OCI-M2 (cell line): ENCODE results near the gene OR1L8.
"Not testable (repeated sequence)": the region's sequence is repeated elsewhere in the genome, so short reads cannot be mapped to it uniquely, and the experiment has no call there.

Experiments used
- DNase-seq: peaks from one replicate; lab custom pipeline; 2025; ENCODE audit not compliant: unreplicated experiment; lab: John Stamatoyannopoulos, UW

Gene OR1L8, protein sequence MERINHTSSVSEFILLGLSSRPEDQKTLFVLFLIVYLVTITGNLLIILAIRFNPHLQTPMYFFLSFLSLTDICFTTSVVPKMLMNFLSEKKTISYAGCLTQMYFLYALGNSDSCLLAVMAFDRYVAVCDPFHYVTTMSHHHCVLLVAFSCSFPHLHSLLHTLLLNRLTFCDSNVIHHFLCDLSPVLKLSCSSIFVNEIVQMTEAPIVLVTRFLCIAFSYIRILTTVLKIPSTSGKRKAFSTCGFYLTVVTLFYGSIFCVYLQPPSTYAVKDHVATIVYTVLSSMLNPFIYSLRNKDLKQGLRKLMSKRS

DNA sequence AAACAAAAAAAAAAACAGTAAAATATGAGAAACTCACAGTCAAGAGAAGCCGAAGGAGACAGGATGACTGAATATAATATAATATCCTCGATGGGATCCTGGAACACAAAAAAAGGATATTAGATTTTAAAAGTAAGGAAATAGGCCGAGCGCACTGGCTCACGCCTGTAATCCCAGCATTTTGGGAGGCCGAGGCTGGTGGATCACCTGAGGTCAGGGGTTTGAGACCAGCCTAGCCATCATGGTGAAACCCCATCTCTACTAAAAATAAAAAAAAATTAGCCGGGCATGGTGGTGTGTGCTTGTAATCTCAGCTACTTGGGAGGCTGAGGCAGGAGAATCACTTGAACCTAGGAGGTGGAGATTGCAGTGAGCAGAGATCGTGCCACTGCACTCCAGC, at the start of gene OR1L8:
Gene OR1L8, minus strand, starts transcription at position 101 of the 400 bp plus-strand sequence. CDS start 14,907 bp downstream, outside the sequence.
- not testable (repeated sequence) for DNase-seq

DNA sequence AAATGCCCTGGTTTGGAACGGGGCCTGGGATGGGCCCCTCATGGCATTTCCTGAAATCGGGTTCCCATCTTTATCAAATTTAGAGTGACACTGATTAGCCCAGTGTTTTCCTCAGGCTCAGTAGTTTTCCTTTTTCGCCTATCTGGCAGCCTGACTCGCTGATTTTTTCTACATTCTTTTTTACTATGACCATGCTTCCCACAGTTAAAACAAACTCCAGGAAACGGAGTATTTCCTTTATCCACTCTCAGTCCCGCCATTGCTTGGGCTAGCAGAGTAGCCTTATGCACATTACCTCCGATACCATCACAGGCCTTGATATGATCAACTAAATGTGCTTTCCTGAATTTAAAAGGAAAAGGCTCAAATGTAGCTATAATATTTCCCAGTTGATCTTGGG, 36.8 kb upstream of the OR1L8 start:
- no peak for DNase-seq

- no peak for DNase-seq
Observed at GRCh38 chr9:122614362-122614761, 31.2 kb upstream of the OR1L8 start, which contains the start of gene OR1Q1. TSS of gene OR1Q1 (plus strand) at chr9:122614738. CDS start at chr9:122614738, 0 bp downstream.

GRCh38 chr9:122609804-122610203, 26.6 kb upstream of the OR1L8 start:
- DNase-seq, result no peak

- DNase-seq, result no peak
Observed at GRCh38 chr9:122606587-122606986, 23.4 kb upstream of the OR1L8 start.

GRCh38 chr9:122605691-122606090, 22.5 kb upstream of the OR1L8 start:
- no peak for DNase-seq

- no peak for DNase-seq
Observed at GRCh38 chr9:122580360-122580759, 2.8 kb downstream of the OR1L8 start.

- no peak for DNase-seq
Observed at GRCh38 chr9:122579874-122580273, 3.3 kb downstream of the OR1L8 start.

- DNase-seq, result no peak
Observed at GRCh38 chr9:122572456-122572855, 10.7 kb downstream of the OR1L8 start.

- DNase-seq, result no peak
Observed at GRCh38 chr9:122567901-122568300, 15.3 kb downstream of the OR1L8 start.

GRCh38 chr9:122562134-122562760, 20.9 kb downstream of the OR1L8 start:
- DNase-seq, result no peak

DNA sequence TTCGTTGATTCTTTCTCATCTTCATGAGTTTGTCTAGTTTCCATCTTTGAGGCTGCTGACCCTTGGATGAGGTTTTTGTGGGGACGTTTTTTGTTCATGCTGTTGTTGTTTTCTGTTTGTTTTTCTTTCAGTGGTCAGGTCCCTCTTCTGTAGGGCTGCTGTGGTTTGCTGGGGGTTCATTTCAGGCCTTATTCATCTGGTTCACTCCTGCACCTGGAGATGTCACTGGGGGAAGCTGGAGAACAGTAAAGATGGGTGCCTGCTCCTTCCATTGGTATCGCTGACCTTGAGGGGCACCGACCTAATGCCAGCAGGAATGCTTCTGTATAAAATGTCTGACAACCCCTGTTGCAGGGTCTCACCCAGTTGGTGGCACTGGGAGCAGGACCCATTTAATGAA, 21.7 kb downstream of the OR1L8 start:
- no peak for DNase-seq

DNA sequence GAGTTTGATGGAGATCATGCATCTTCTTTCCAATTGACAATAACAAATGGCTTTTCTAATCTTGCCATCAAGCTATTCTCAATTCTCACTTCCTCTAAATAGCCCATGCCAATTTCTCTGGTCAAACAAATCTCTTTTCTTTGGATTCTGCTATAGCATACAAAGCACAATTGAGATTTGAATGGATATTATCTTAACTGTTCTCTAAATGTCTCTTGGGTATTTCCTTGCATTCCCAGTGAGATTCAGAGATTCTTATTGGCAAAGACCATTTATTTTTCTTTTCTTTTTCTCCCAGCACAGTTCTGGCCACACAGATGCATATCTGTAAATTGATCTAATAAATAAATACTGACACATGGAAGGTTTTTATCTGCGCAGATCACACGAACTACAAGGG, 30.4 kb downstream of the OR1L8 start, which contains the start of gene OR1N2:
Gene OR1N2, plus strand, starts transcription at position 301 of the 400 bp plus-strand sequence. CDS start 100 bp downstream, outside the sequence.
- no peak for DNase-seq

DNA sequence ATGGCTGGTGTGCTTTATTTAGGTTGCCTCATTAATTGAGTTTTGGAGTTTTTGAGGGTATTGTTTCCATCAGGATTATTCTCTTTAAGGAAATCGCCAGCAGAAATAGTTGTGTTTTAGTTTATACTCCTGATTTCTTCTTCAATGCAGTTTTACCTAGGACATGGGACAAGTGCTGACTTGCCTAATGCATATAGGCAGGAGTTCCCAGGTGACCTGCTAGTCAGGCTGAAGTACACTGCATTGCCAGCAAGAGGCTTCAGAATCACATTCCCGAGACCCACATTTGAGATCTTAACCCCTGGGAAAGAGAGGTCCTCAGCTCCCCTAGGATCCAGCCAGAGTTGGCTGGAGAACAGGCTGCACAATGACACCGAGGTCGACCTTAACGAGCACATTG, 31.8 kb downstream of the OR1L8 start:
- no peak for DNase-seq

DNA sequence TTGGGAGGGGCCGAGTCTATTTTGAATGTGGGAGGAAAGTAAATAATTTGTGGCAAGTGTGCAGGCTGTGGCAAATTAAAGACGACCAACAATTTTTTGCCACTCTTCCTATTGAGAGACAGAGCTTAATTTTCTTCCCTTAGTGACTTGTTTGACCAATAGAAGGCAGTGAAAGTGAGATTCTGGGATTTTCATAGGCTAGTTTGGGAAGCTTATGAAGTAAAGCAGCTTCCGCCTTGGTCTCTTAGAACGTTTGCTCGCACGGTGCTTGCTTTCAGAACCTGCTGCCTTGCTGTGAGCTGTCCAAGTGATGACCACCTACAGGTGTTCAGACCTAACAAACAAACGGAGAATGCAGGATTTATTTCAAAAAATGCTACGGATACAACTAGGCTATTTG, 37.0 kb downstream of the OR1L8 start:
- no peak for DNase-seq

GRCh38 chr9:122538757-122539156, 44.4 kb downstream of the OR1L8 start:
- DNase-seq, result no peak

- not testable (repeated sequence) for DNase-seq
Observed at GRCh38 chr9:122537066-122537465, 46.1 kb downstream of the OR1L8 start.

- no peak for DNase-seq
Observed at GRCh38 chr9:122536134-122536533, 47.0 kb downstream of the OR1L8 start.

- DNase-seq, result not testable (repeated sequence)
Observed at GRCh38 chr9:122531157-122531556, 52.0 kb downstream of the OR1L8 start.

DNA sequence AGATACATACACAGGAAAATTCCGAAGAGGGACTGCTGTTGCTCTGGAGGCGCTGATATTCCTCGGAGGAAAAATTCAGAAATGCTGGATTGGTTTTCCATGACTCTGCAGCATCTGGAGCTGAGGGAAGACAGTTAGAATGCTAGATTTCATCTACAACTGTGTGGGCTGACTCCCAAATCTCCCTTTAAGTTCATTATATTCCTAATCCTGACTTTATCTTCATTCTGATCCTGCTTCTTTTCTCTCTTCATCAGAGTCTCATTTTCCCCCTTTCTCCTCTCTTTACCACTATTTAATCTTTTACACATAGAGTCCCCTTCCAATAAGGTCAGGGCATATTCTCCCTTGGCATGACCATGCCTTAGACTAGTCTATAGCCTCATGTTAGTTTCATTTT, 56.0 kb downstream of the OR1L8 start, which contains the start of gene OR1N1:
Gene OR1N1, minus strand, starts transcription at position 101 of the 400 bp plus-strand sequence. Its CDS starts 0 bp downstream, at position 101.
- DNase-seq, result no peak

DNA sequence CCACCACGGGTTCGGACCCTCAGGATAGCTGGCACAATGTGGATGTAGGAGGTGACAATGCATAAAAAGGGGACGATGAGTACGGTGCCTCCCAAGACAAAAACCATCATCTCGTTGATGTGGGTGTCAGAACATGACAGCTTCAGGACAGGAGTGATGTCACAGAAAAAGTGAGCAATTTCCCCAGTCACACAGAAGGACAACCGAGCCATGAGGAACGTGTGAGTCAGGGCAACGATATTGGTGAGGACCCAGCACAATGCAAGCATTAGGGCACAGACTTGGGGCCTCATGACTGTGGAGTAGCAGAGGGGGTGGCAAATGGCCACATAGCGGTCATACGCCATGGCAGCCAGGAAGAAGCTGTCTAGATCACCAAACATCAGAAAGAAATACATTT, 56.6 kb downstream of the OR1L8 start:
- DNase-seq, result no peak

GRCh38 chr9:122519376-122519775, 63.8 kb downstream of the OR1L8 start:
- no peak for DNase-seq
